Neuronal stem cell (in vitro differentiated cells): ENCODE measurements around the gene PCDHB7.
"Not testable (repeated sequence)": the region's sequence is repeated elsewhere in the genome, so short reads cannot be mapped to it uniquely, and the experiment has no call there.

ENCODE experiments used
- DNase-seq: peaks from one replicate; pipeline ENCODE4 v3.0.0-alpha.2; 2013; ENCODE audit warnings: low spot score
- H2AFZ ChIP-seq: one replicate; pipeline ENCODE4 v1.6.1; 2013; ENCODE audit warnings: mild to moderate bottlenecking, low read length, inconsistent platforms
- H2AK5ac ChIP-seq: 2 replicates; pipeline ENCODE4 v1.6.1; 2013; ENCODE audit warnings: low read depth, mild to moderate bottlenecking, inconsistent platforms, low read length, moderate library complexity, mixed read lengths
- H2BK120ac ChIP-seq: 2 replicates; pipeline ENCODE4 v1.6.1; 2013; ENCODE audit warnings: low read depth, mild to moderate bottlenecking, inconsistent platforms, low read length, moderate library complexity, mixed read lengths
- H2BK12ac ChIP-seq: one replicate; pipeline ENCODE4 v1.6.1; 2013; ENCODE audit warnings: low read length, inconsistent platforms
- H2BK15ac ChIP-seq: 2 replicates; pipeline ENCODE4 v1.6.1; 2013; ENCODE audit warnings: mild to moderate bottlenecking, low read length, inconsistent platforms, mixed read lengths
- H2BK5ac ChIP-seq: one replicate; pipeline ENCODE4 v1.6.1; 2013; ENCODE audit warnings: inconsistent platforms, mild to moderate bottlenecking, low read length, moderate library complexity
- H3K14ac ChIP-seq: one replicate; pipeline ENCODE4 v1.6.1; 2013; ENCODE audit warnings: low read length, inconsistent platforms
- H3K18ac ChIP-seq: 2 replicates; pipeline ENCODE4 v1.6.1; 2013; ENCODE audit warnings: low read length, inconsistent platforms
- H3K23ac ChIP-seq: 2 replicates; pipeline ENCODE4 v1.6.1; 2013; ENCODE audit warnings: low read depth, mild to moderate bottlenecking, mixed read lengths, low read length, inconsistent platforms; ENCODE audit not compliant: poor library complexity
- H3K27ac ChIP-seq: replicated peaks from 3 replicates; pipeline ENCODE4 v1.5.1; 2013; ENCODE audit warnings: low read length, inconsistent platforms
- H3K27me3 ChIP-seq, 3 experiments: 2 replicates each; pipeline ENCODE4 v1.6.1; 2013; ENCODE audit warnings: low read length in 3 of 3, mild to moderate bottlenecking in 2 of 3, inconsistent platforms in 1 of 3, low read depth in 1 of 3, mixed read lengths in 1 of 3, moderate library complexity in 1 of 3; ENCODE audit not compliant: control insufficient read depth in 3 of 3, insufficient read depth in 3 of 3
- H3K36me3 ChIP-seq, 2 donors: replicated peaks in 1 of 2; 2 replicates each; pipeline ENCODE4 v1.6.1; 2013; ENCODE audit warnings: low read length in 2 of 2; ENCODE audit not compliant: control insufficient read depth in 2 of 2, insufficient read depth in 2 of 2
- H3K4ac ChIP-seq: 2 replicates; pipeline ENCODE4 v1.6.1; 2013; ENCODE audit warnings: inconsistent platforms, mild to moderate bottlenecking, low read length, moderate library complexity
- H3K4me1 ChIP-seq, 2 donors: 1 replicate in 1 of 2; 2 replicates in 1 of 2; pipeline ENCODE4 v1.6.1; 2013; ENCODE audit warnings: low read length in 2 of 2, low read depth in 1 of 2; ENCODE audit not compliant: control insufficient read depth in 2 of 2, insufficient read depth in 1 of 2
- H3K4me2 ChIP-seq: one replicate; pipeline ENCODE4 v1.6.1; 2013; ENCODE audit warnings: mild to moderate bottlenecking, low read length, inconsistent platforms; ENCODE audit not compliant: insufficient read depth, poor library complexity, severe bottlenecking
- H3K4me3 ChIP-seq, 2 donors: 2 replicates each; pipeline ENCODE4 v1.5.1; 2013; ENCODE audit warnings: low read length in 2 of 2, mild to moderate bottlenecking in 2 of 2, inconsistent platforms in 1 of 2, moderate library complexity in 1 of 2
- H3K79me1 ChIP-seq: one replicate; pipeline ENCODE4 v1.6.1; 2013; ENCODE audit warnings: low read depth, mild to moderate bottlenecking, inconsistent platforms, low read length, moderate library complexity
- H3K9ac ChIP-seq: one replicate; pipeline ENCODE4 v1.6.1; 2013; ENCODE audit warnings: mild to moderate bottlenecking, low read depth, low read length, inconsistent platforms; ENCODE audit not compliant: poor library complexity
- H3K9me3 ChIP-seq, 2 donors: replicated peaks in 1 of 2; 2 replicates each; pipeline versions ENCODE3 to v1.6.1; 2013; ENCODE audit warnings: low read length in 2 of 2, mild to moderate bottlenecking in 2 of 2, inconsistent platforms in 1 of 2, low read depth in 1 of 2, mixed read lengths in 1 of 2, moderate library complexity in 1 of 2; ENCODE audit not compliant: control insufficient read depth in 2 of 2, insufficient read depth in 1 of 2
- H4K8ac ChIP-seq: one replicate; pipeline ENCODE4 v1.6.1; 2013; ENCODE audit warnings: low read depth, mild to moderate bottlenecking, inconsistent platforms, low read length, moderate library complexity
- H4K91ac ChIP-seq: one replicate; pipeline ENCODE4 v1.6.1; 2013; ENCODE audit warnings: low read length, low read depth, mild to moderate bottlenecking, inconsistent platforms; ENCODE audit not compliant: poor library complexity
- WGBS, 2 donors: extraction: QIAGEN DNeasy Blood & Tissue Kit; methylation state at CpG; one replicate each; pipeline ENCODE4 v1.1.7; 2013; ENCODE audit warnings: missing lambda C conversion rate in 2 of 2, mixed read lengths in 1 of 2; ENCODE audit not compliant: insufficient read length in 2 of 2, insufficient replicate concordance in 1 of 2; ENCODE audit errors: extremely low coverage in 2 of 2; 5-methylcytosine and 5-hydroxymethylcytosine counted together

Gene PCDHB7

DNA sequence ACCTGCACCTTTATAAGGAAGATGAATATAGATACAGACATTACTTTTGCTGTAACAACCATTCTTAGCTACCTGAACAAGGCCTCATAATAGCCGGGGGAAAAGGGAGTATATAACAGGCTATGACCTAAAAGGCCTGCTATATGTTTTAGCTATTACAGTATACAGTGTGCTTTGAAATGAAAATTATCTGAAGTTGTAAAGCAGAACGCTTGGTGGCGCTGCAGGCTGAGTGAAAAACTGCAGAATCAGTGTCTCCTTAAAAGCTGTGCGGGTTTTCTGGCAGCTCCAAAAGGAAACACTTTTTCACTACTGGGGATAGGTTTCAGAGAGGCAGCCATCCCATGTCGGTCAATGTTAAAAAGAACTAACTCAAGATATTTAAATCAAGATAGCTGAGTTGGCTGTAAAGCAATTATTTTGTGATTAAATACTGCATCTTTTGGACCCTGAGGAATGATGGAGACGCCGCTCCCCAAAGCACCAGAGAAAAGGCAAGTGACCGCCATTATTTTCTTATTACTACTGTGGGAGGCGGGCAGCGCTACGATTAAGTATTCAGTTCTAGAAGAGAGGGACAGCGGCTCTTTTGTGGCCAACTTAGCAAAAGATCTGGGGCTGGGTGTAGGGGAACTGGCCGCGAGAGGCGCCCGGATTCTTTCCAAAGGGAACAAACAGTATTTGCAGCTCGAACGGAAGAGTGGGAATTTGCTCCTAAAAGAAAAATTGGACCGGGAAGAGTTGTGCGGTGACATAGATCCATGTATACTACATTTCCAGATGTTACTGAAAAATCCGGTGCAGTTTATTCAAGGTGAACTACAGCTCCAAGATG, 16.7 kb upstream of the PCDHB7 start:
- Histone ChIP-seq H3K4ac (no peak overlapping the region), H2BK120ac (no peak overlapping the region), H2BK12ac (no peak overlapping the region), H3K14ac (no peak overlapping the region), H3K27ac (no peak overlapping the region), H3K27me3 (no peaks in the 10 kb centered on the region), H2AK5ac (no peak overlapping the region), H3K9me3 (peaks cover 7 to 13% of the 10 kb centered on the region in 2 donors), H2AFZ (no peak overlapping the region), H3K4me2 (peak overlapping the region; percentile 21), H3K36me3 (no peaks in the 10 kb centered on the region), H3K18ac (no peak overlapping the region), H4K8ac (no peak overlapping the region), H4K91ac (no peak overlapping the region), H3K79me1 (no peaks in the 10 kb centered on the region), H3K9ac (no peak overlapping the region), H3K23ac (no peak overlapping the region), H3K4me3 (no peak overlapping the region), H2BK5ac (no peak overlapping the region), H2BK15ac (no peak overlapping the region), H3K4me1 (no peaks in the 10 kb centered on the region)
- no CpG with 5 or more reads among the region's 21 CpGs for WGBS, 2 donors
- DNase-seq = no peak

DNA sequence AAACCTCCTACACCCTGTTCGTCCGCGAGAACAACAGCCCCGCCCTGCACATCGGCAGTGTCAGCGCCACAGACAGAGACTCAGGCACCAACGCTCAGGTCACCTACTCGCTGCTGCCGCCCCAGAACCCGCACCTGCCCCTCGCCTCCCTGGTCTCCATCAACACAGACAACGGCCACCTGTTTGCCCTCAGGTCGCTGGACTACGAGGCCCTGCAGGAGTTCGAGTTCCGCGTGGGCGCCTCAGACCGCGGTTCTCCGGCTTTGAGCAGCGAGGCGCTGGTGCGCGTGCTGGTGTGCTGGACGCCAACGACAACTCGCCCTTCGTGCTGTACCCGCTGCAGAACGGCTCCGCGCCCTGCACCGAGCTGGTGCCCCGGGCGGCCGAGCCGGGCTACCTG, 15.1 kb upstream of the PCDHB7 start:
- not testable (repeated sequence) for H3K9ac ChIP-seq, H3K4me3 ChIP-seq, H3K27me3 ChIP-seq, H3K4ac ChIP-seq, H3K23ac ChIP-seq, H2BK5ac ChIP-seq, H3K14ac ChIP-seq, H2AK5ac ChIP-seq, H4K8ac ChIP-seq, H2AFZ ChIP-seq, H3K27ac ChIP-seq, H3K4me1 ChIP-seq, H3K4me2 ChIP-seq, H3K18ac ChIP-seq, H3K79me1 ChIP-seq, H3K36me3 ChIP-seq, H2BK120ac ChIP-seq, H3K9me3 ChIP-seq, DNase-seq, H2BK15ac ChIP-seq, H4K91ac ChIP-seq, H2BK12ac ChIP-seq
- no CpG with 5 or more reads among the region's 38 CpGs for WGBS, 2 donors

DNA sequence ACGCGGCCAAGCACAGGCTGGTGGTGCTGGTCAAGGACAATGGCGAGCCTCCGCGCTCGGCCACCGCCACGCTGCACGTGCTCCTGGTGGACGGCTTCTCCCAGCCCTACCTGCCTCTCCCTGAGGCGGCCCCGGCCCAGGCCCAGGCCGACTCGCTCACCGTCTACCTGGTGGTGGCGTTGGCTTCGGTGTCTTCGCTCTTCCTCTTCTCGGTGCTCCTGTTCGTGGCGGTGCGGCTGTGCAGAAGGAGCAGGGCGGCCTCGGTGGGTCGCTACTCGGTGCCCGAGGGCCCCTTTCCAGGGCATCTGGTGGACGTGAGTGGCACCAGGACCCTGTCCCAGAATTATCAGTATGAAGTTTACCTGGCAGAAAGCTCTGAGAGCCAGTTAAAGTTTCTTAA, 14.5 kb upstream of the PCDHB7 start:
- not testable (repeated sequence) for DNase-seq, H2AFZ ChIP-seq, H4K8ac ChIP-seq, H3K9ac ChIP-seq, H3K4me1 ChIP-seq, H2BK15ac ChIP-seq, H2BK5ac ChIP-seq, H3K14ac ChIP-seq, H3K9me3 ChIP-seq, H3K36me3 ChIP-seq, H3K23ac ChIP-seq, H3K4ac ChIP-seq, H3K27me3 ChIP-seq, H3K27ac ChIP-seq, H2BK12ac ChIP-seq, H2BK120ac ChIP-seq, H2AK5ac ChIP-seq, H3K4me3 ChIP-seq, H3K79me1 ChIP-seq, H3K18ac ChIP-seq, H3K4me2 ChIP-seq, H4K91ac ChIP-seq
- no CpG with 5 or more reads among the region's 28 CpGs for WGBS, 2 donors

DNA sequence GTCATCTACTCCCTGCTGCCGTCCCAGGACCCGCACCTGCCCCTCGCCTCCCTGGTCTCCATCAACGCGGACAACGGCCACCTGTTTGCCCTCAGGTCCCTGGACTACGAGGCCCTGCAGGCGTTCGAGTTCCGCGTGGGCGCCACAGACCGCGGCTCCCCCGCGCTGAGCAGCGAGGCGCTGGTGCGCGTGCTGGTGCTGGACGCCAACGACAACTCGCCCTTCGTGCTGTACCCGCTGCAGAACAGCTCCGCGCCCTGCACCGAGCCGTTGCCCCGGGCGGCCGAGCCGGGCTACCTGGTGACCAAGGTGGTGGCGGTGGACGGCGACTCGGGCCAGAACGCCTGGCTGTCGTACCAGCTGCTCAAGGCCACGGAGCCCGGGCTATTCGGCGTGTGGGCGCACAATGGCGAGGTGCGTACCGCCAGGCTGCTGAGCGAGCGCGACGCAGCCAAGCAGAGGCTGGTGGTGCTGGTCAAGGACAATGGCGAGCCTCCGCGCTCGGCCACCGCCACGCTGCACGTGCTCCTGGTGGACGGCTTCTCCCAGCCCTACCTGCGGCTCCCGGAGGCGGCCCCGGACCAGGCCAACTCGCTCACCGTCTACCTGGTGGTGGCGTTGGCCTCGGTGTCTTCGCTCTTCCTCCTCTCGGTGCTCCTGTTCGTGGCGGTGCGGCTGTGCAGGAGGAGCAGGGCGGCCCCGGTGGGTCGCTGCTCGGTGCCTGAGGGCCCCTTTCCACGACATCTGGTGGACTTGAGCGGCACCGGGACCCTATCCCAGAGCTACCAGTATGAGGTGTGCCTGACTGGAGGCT, 2.1 kb downstream of the PCDHB7 start:
- not testable (repeated sequence) for H3K4ac ChIP-seq, DNase-seq, H2AFZ ChIP-seq, H3K27ac ChIP-seq, H2AK5ac ChIP-seq, H4K8ac ChIP-seq, H3K9ac ChIP-seq, H3K4me3 ChIP-seq, H2BK15ac ChIP-seq, H2BK12ac ChIP-seq, H3K14ac ChIP-seq, H3K79me1 ChIP-seq, H3K36me3 ChIP-seq, H2BK5ac ChIP-seq, H4K91ac ChIP-seq, H3K4me2 ChIP-seq, H3K18ac ChIP-seq, H3K4me1 ChIP-seq, H2BK120ac ChIP-seq, H3K27me3 ChIP-seq
- Histone ChIP-seq H3K23ac (peak overlapping the region; percentile 20), H3K9me3 (peaks cover 11 to 15% of the 10 kb centered on the region in 2 donors)
- no CpG with 5 or more reads among the region's 79 CpGs for WGBS, 2 donors
